Right ventricle myocardium superior (tissue), 1 donor: Measurements from ENCODE around the gene ERO1B. TPM values are rescaled to one million over a fixed set of nuclear protein-coding genes. Genes with fewer than 3 reads are reported as not detected.

Experiments used
- ATAC-seq: fragments of 200-7000 bp; cut with Tn5 transposase; one replicate; pipeline ENCODE4 v1.9.1; 2020; ENCODE audit warnings: mild to moderate bottlenecking; ENCODE audit not compliant: poor library complexity
- DNase-seq: peaks from one replicate; pipeline ENCODE4 v3.0.0-alpha.2; 2020
- intact Hi-C: fragments of 100-400 bp; cut with DNase I; formaldehyde crosslinking; loops from one replicate; pipeline ENCODE4 v1.11.2; 2022
- total RNA-seq: library from RNA; stranded (reverse); fragmentation: NEBNext Ultra II Directional; extraction: Animal tissue kit (Norgen Biotek cat#: 25700); gene quantifications from one replicate; pipeline ENCODE4 v1.2.1, GENCODE V29; 2021
- donor health status: DM: no; HTN: yes; CAD: no; lungs with severe emphysema.

Gene ERO1B
- total RNA-seq, 1 donor from 2014 or later: 5.0 TPM

DNA sequence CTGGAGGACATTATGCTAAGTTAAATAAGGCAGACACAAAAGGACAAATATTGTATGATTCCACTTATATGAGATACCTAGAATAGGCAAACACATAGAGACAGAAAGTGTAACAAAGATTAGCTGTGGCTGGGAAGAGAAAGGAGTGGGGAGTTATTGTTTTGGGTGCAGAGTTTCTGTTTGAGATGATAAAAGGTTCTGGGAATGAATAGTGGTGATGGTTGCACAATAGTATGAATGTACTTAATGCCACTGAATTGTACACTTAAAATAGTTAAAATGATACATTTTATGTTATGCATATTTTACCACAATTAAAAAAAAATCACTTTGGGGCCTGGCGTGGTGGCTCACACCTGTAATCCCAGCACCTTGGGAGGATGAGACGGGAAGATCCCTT is 21.2 kb upstream of the ERO1B start:
- DNase-seq: no peak
- intact Hi-C loops: no loop called here
- no peak for ATAC-seq

- ATAC-seq: no peak
- DNase-seq: no peak
- intact Hi-C loops: no loop called here
These were observed 20.2 kb upstream of the ERO1B start for GRCh38 chr1:236301958-236302335.

DNA sequence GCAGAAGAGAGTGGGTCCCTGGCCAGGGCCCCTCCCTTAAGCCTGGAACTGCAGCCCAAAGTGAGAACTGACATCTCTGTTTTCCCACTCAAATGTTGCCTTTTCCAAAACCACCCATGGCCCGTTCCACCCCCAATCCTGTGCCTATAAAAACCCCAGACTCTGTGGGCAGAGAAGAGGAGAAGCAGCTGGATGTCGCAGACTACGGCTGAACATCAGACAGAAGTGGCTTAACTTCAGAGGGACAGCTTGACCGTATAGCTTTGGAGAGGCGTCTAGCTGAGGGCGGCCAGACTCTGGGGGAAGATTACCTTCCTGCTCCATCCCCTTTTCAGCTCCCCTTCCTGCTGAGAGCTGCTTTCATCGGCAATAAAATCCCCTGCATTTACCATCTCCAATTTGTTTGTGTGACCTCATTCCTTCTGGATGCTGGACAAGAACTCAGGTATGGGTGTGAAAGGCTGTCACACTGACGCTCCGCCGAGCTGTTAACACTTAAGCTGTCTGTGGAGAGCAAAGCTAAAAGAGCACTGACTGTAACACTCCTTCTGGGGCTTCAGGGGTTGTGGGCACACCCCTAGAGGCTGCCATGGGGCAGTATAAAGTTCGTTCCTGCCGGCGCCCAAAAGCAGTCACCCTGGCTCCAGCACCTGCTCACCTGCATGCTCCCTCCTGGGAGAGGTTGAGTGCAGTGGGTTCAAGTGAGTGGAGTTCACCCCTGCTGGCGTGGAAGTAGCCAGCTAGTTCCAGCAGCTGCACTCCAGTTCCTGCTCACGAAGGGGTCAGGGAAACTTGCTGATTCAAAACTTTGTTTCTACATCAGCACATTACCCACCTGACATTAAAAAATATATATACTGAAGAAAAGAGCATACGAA is 19.6 kb upstream of the ERO1B start:
- DNase-seq (no peak), ATAC-seq (no peak)
- intact Hi-C loops: no loop called here

DNA sequence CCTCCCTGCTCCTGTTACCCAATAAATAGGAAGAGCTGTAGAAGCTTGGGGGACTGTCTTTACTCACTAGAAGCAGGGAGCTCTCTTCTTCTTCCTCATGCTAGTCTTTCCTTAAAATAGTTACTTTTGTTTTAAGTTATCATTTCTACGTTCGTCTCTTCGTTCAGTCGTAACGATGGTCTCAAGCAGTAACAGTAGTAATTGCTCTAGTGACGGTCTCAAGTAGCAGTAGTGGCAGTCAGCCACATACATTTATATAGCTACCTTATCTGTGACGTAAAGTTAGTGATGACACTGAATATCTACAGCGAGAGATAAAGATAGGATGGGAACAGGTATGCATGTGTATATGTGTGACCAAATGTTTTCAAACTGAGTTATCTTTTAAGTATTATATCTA is 15.4 kb upstream of the ERO1B start:
- intact Hi-C loops: no loop called here
- no peak for ATAC-seq

GRCh38 chr1:236292425-236292824 is 10.7 kb upstream of the ERO1B start:
- intact Hi-C loops: no loop called here

More for the DNA sequence above, 15.4 kb upstream of the ERO1B start:
- DNase-seq: no peak

DNA sequence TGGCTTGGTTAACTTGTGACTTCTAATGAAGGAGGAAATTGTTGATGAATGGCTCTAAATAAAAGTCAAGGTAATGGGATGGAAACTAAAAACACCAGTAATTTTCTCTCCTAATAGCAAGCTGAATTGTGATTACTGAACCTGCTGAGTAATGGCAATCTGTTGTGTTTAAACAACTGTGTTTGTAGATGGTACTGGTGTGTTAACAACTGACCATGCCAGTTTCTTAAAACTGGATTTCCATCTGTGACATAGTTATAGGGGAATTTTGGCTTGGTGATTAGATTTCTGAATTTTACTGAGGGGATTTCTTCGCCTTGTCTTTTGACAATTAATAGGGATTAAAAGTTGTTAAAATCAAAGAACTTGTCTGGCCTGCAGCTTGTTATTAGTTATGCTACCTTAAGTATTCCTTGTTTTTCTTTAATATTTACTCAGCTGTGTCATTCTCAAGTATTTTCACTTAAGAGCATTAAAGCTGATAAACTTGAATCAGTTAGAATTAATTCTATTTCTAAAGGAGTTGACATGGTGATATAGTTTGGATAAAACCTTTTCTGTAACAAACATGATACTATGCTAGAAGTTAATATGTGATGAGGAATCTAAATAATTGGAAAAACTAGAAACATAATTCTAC is 7.9 kb upstream of the ERO1B start:
- ATAC-seq: no peak
- no peak for DNase-seq
- intact Hi-C loops: no loop called here

More at GRCh38 chr1:236292425-236292824, 10.7 kb upstream of the ERO1B start:
- peak; percentile 65 for ATAC-seq
- no peak for DNase-seq

- no peak for ATAC-seq
- intact Hi-C loops: no loop called here
- DNase-seq: no peak
These were observed 6.8 kb upstream of the ERO1B start for GRCh38 chr1:236288620-236288976.

- no peak for DNase-seq
- no peak for ATAC-seq
- intact Hi-C loops: no loop called here
These were observed 6.2 kb upstream of the ERO1B start for GRCh38 chr1:236287757-236288619.

- DNase-seq (no peak), ATAC-seq (no peak)
- intact Hi-C loops: no loop called here
These were observed 5.6 kb upstream of the ERO1B start for GRCh38 chr1:236287356-236287755.

DNA sequence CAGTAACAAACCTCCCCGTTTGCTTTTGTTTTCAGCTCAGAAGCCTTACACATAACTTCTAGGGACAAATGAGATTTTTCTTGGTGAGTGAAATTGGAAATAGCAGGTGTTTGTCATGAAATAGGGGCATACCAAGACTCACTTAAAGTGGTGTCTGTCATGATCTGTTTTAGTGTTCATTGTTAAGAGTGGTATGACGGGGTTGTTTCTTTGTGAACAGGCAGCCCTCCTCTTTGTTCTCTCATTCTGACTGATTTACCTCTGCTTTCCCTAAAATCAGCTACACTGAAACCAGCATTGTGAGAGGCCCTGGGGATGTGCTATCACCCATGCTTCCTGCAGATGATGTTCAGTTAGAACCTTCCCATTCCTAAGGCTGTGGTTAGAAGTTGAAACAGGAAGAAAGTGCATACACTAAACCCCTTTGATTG is 2.5 kb upstream of the ERO1B start:
- intact Hi-C loops: loop anchor here (5.0 kb wide), 1 partner anchor 177 kb away; no protein-coding TSS in a partner anchor
- no peak for DNase-seq
- ATAC-seq: no peak

- intact Hi-C loops: loop anchor here (5.0 kb wide), 1 partner anchor 175 kb away; no protein-coding TSS in a partner anchor
- DNase-seq: no peak
These were observed 961 bp upstream of the ERO1B start for GRCh38 chr1:236282719-236283118.

GRCh38 chr1:236282425-236282716 is 613 bp upstream of the ERO1B start:
- no peak for DNase-seq
- no peak for ATAC-seq
- intact Hi-C loops: loop anchor here (5.0 kb wide), 1 partner anchor 175 kb away; no protein-coding TSS in a partner anchor

More at GRCh38 chr1:236282719-236283118, 961 bp upstream of the ERO1B start:
- ATAC-seq: no peak

DNA sequence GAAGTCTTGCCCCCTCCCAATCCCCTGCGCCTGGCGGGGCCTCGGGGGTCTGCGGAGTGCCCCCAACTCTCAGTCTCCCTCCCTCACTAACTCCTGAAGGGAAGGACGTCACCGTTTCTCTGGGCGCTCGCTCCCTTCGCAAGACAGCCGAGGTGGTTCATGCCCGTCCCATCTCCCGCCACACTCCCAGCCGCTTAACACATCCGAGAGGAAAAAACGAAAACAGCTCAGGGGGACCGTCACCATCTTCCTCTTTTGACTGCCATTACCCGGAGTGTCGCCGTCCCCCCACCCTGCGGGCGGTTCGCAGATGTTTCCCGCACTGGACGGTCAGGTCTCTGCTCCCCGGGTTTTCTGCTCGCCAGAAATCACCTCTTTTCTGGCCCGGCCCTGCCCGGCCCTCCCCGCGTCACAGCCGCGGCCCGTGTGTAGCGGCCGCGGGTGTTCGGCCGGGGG is 532 bp downstream of the ERO1B start:
- intact Hi-C loops: loop anchor here (5.0 kb wide), 1 partner anchor 174 kb away; no protein-coding TSS in a partner anchor
- DNase-seq: peak; percentile 56
- ATAC-seq: peak; percentile 71

DNA sequence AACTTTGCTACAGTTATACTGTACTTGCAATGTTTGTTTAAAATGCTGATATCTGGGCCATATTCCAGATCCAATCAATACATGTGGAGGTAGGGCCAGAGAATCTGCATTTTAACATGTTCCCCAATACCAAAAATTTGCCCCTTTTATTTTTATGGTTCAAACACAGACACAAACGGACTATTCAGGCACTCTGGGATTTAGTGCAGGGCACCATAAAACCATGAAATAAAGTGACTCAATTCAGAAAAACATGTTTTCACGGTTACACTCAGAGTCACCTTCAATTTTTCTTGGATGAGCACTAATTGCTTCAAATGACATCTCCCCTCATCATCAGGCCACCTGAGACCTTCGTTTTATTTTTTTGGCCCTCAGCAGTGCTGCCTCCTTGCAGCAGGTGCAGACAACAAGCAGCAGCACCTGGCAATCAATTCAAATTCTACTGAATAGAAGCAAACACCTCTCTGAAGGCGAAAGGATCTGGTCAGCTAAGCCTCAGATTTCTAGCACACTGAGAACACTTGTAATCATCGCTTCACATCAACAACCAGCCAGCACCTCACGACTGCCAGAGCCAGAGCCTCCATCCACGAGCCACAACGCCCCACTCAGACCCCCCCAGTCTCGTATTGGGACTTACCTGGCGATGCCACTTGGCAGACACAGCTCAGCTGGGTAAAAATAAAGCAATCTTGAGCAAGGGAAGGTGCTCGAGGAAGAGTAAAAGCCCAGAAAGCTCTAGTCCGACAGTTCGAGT is 1.1 kb downstream of the ERO1B start:
- ATAC-seq (no peak), DNase-seq (no peak)
- intact Hi-C loops: loop anchor here (5.0 kb wide), 1 partner anchor 173 kb away; no protein-coding TSS in a partner anchor

- intact Hi-C loops: no loop called here
- DNase-seq: no peak
- ATAC-seq: no peak
These were observed 6.2 kb downstream of the ERO1B start for GRCh38 chr1:236275586-236275985.

DNA sequence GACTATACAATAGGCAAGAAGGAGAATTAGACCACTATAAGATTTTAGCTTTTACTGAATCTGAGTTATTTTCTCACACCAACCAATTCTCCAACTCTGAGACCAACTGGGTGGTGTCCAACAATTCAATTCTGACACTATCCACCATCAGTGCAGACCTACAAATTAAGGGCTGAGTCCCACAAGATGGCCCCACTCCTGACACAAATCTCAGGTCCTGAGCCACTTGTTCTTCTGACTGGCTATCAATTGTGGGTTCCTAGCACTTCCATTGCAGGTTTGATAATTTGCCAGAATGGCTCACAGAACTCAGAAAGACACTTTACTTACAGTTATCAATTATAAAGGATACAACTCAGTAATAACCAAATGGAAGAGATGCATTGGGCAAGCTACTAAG is 6.7 kb downstream of the ERO1B start:
- DNase-seq (no peak), ATAC-seq (no peak)
- intact Hi-C loops: no loop called here

GRCh38 chr1:236273358-236273757 is 8.4 kb downstream of the ERO1B start:
- DNase-seq (no peak), ATAC-seq (no peak)
- intact Hi-C loops: no loop called here

GRCh38 chr1:236269439-236269838 is 12.3 kb downstream of the ERO1B start:
- ATAC-seq: no peak
- intact Hi-C loops: no loop called here
- no peak for DNase-seq
